ENCODE results near the gene IQGAP3.

The IQGAP3 gene

DNA sequence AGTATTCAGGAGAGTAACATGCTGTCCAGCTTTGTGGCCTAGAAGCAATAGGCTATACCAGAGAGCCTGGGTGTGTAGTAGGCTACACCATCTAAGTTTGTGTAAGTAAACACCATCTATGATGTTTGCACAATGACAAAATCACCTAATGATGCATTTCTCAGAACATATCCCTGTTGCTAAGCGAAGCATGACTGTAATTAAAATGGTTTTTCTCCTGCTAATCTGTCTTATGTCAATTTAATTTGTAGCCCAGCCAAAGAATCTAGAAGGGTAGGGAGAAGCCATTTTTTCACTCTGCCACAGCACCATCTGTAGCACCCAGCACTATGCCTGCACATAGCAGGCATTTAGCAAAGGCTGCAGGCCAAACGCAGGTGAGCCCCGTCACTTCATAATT is 5.2 kb upstream of the IQGAP3 start:
- Histone ChIP-seq H3K9me2 (replicated peaks; ENCODE audit: insufficient read depth, low read length) (no peaks in the 10 kb centered on the region), H3K4me3 (ENCODE audit: low read length) (no peak overlapping the region), H3K36me3 (replicated peaks; ENCODE audit: insufficient read depth, low read length) (no peaks in the 10 kb centered on the region), H3K79me2 (ENCODE audit: low read length) (no peaks in the 10 kb centered on the region), H3K9me3 (replicated peaks; ENCODE audit: insufficient read depth, low read length) (no peaks in the 10 kb centered on the region), H2AFZ (ENCODE audit: low read length) (no peak overlapping the region), H3K27ac (ENCODE audit: low read length) (no peak overlapping the region), H3K4me1 (ENCODE audit: low read length) (no peaks in the 10 kb centered on the region), H4K20me1 (ENCODE audit: insufficient read depth, low read length) (no peaks in the 10 kb centered on the region), H3K4me2 (ENCODE audit: low read depth, low read length) (no peak overlapping the region), H3K27me3 (replicated peaks; ENCODE audit: insufficient read depth, low read length) (no peaks in the 10 kb centered on the region), H3F3A (ENCODE audit: insufficient read depth, low read length) (no peaks in the 10 kb centered on the region), H3K9ac (ENCODE audit: low read length) (no peak overlapping the region)
- no peak for DNase-seq
- TF ChIP-seq CTCF (IDR thresholded peaks at IDR 0.05; ENCODE audit: low read length) (no peak), EZH2 (optimal IDR thresholded peaks at IDR 0.05; ENCODE audit: low read depth, low read length) (no peak), EZH2phosphoT487 (IDR thresholded peaks at IDR 0.05; ENCODE audit: low read length) (no peak)

DNA sequence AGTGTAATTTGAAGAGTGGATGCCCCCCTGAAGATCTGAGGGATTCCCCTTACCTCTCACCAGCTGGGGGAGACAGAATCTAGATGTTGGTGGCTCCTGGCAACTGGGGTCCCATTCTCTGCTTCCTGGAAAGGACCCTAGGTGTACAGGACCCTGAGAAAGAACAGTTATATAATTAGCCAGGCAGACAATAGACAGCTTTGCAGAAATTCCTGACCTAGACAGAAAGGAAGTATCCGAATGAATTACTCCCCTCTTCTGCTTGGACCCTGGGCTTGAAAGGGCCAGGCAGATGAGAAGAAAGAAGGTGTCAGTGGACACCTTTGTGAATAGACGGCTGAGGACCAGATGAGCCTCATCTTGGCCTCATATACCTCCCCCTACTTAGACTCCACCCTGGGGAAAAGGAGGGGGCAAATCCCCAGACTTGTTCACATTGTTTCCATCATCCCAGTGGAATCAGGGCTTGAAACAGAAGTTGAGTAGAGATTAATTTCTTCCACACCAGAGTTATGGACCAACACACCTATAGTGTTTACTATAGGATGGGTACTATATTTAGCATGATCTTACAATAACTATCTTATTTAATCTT is 1.8 kb upstream of the IQGAP3 start:
- Histone ChIP-seq H3K36me3 (replicated peaks; ENCODE audit: insufficient read depth, low read length) (no peaks in the 10 kb centered on the region), H4K20me1 (ENCODE audit: insufficient read depth, low read length) (no peaks in the 10 kb centered on the region), H3K27ac (ENCODE audit: low read length) (no peak overlapping the region), H3K9ac (ENCODE audit: low read length) (no peak overlapping the region), H3K27me3 (replicated peaks; ENCODE audit: insufficient read depth, low read length) (no peaks in the 10 kb centered on the region), H3F3A (ENCODE audit: insufficient read depth, low read length) (no peaks in the 10 kb centered on the region), H3K79me2 (ENCODE audit: low read length) (peaks cover 20% of the 10 kb centered on the region; the same call in 1 of the 2 replicates), H3K9me3 (replicated peaks; ENCODE audit: insufficient read depth, low read length) (no peaks in the 10 kb centered on the region), H3K4me2 (ENCODE audit: low read depth, low read length) (no peak overlapping the region), H3K9me2 (replicated peaks; ENCODE audit: insufficient read depth, low read length) (no peaks in the 10 kb centered on the region), H3K4me3 (ENCODE audit: low read length) (no peak overlapping the region), H3K4me1 (ENCODE audit: low read length) (peaks cover 8% of the 10 kb centered on the region), H2AFZ (ENCODE audit: low read length) (no peak overlapping the region)
- DNase-seq, result no peak
- no peak for TF ChIP-seq CTCF (IDR thresholded peaks at IDR 0.05; ENCODE audit: low read length)
- no peak for TF ChIP-seq EZH2phosphoT487 (IDR thresholded peaks at IDR 0.05; ENCODE audit: low read length)
- TF ChIP-seq EZH2 (optimal IDR thresholded peaks at IDR 0.05; ENCODE audit: low read depth, low read length), result no peak

DNA sequence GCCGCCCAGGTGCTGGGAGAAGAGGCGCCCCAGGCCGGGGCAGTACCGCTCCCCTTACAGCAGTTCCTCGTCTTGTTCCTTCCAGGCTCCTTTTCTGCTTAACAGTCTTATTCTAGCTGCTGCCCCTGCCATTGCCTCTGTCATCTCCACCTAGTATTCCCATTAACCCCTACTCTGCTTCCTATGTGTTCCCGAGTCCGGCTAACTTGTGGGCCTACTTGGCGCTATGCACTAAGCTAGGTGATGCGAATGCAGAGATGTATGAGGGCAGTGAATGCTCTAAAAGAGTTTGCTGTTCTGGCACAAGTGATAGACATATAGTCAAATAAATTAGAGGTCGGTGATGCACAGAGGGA is 276 bp upstream of the IQGAP3 start:
- no peak for TF ChIP-seq EZH2phosphoT487 (IDR thresholded peaks at IDR 0.05; ENCODE audit: low read length)
- TF ChIP-seq EZH2 (optimal IDR thresholded peaks at IDR 0.05; ENCODE audit: low read depth, low read length), result no peak
- TF ChIP-seq CTCF (IDR thresholded peaks at IDR 0.05; ENCODE audit: low read length), result no peak
- Histone ChIP-seq H3K4me1 (ENCODE audit: low read length) (peaks cover 8% of the 10 kb centered on the region), H3K79me2 (ENCODE audit: low read length) (peaks cover 20% of the 10 kb centered on the region; the same call in 1 of the 2 replicates), H3K36me3 (replicated peaks; ENCODE audit: insufficient read depth, low read length) (no peaks in the 10 kb centered on the region), H3K9me3 (replicated peaks; ENCODE audit: insufficient read depth, low read length) (no peaks in the 10 kb centered on the region), H3F3A (ENCODE audit: insufficient read depth, low read length) (no peaks in the 10 kb centered on the region), H3K4me2 (ENCODE audit: low read depth, low read length) (peak overlapping the region; percentile 84), H2AFZ (ENCODE audit: low read length) (peak overlapping the region; percentile 84), H3K27ac (ENCODE audit: low read length) (no peak overlapping the region), H3K27me3 (replicated peaks; ENCODE audit: insufficient read depth, low read length) (no peaks in the 10 kb centered on the region), H4K20me1 (ENCODE audit: insufficient read depth, low read length) (no peaks in the 10 kb centered on the region), H3K9ac (ENCODE audit: low read length) (peak overlapping the region; percentile 44; the same call in 1 of the 2 replicates), H3K9me2 (replicated peaks; ENCODE audit: insufficient read depth, low read length) (no peaks in the 10 kb centered on the region), H3K4me3 (ENCODE audit: low read length) (peak overlapping the region; percentile 83)
- no peak for DNase-seq
